Heart left ventricle (tissue), 16 donors: Measurements from ENCODE around the gene TTC6. TPM values are rescaled to one million over a fixed set of nuclear protein-coding genes. Genes with fewer than 3 reads are reported as not detected.

Experiments
- ATAC-seq, 4 donors: fragments of 200-7000 bp; cut with Tn5 transposase; one replicate each; pipeline ENCODE4 v1.9.1; 2020 to 2022; ENCODE audit warnings: moderate library complexity in 4 of 4, mild to moderate bottlenecking in 3 of 4, moderate number of reproducible peaks in 1 of 4
- DNase-seq, 5 donors: peaks; one replicate each; pipeline ENCODE4 v3.0.0-alpha.2; 2020
- H3K27ac ChIP-seq, 12 donors: fragments of 200-600 bp; sonication (generic) in 4 of 12; one replicate each; pipeline versions ENCODE4 v1.5.0 to v1.8.0; 2016 to 2022; ENCODE audit warnings: mild to moderate bottlenecking in 2 of 12
- H3K27me3 ChIP-seq, 9 donors: fragments of 200-600 bp; sonication (generic) in 2 of 9; one replicate each; pipeline versions ENCODE4 v1.5.1 to v1.8.0; 2016 to 2022; ENCODE audit warnings: mild to moderate bottlenecking in 3 of 9
- H3K36me3 ChIP-seq, 9 donors: fragments of 200-600 bp; sonication (generic) in 2 of 9; one replicate each; pipeline versions ENCODE4 v1.5.0 to v1.8.0; 2018 to 2022; ENCODE audit warnings: mild to moderate bottlenecking in 2 of 9
- H3K4me1 ChIP-seq, 12 donors: fragments of 200-600 bp; sonication (generic) in 4 of 12; one replicate each; pipeline versions ENCODE4 v1.5.0 to v1.8.0; 2016 to 2022; ENCODE audit warnings: mild to moderate bottlenecking in 3 of 12
- H3K4me3 ChIP-seq, 12 donors: fragments of 200-600 bp; sonication (generic) in 4 of 12; one replicate each; pipeline versions ENCODE4 v1.5.0 to v1.8.0; 2017 to 2022; ENCODE audit warnings: mild to moderate bottlenecking in 9 of 12, moderate library complexity in 4 of 12
- H3K9me3 ChIP-seq, 12 donors: fragments of 200-600 bp; sonication (generic) in 4 of 12; one replicate each; pipeline versions ENCODE4 v1.5.0 to v1.8.0; 2016 to 2022; ENCODE audit warnings: mild to moderate bottlenecking in 1 of 12
- POLR2A ChIP-seq, 2 donors: fragments of 450-650 bp; IDR thresholded peaks; one replicate each; pipeline ENCODE4 v1.6.1; 2017; ENCODE audit warnings: antibody characterized with exemption in 2 of 2, mild to moderate bottlenecking in 2 of 2, moderate library complexity in 2 of 2
- WGBS, 4 donors: extraction: QIAGEN DNeasy Blood & Tissue Kit in 2 of 4; methylation state at CpG; one replicate each; pipeline versions ENCODE4 v1.1.5 to v1.1.7; 2013 to 2018; 5-methylcytosine and 5-hydroxymethylcytosine counted together
- intact Hi-C, 10 donors: fragments of 100-400 bp; cut with DNase I; formaldehyde crosslinking; loops; one replicate each; pipeline versions ENCODE4 v1.11.1 to v1.14.2; 2022
- polyA plus RNA-seq, 2 donors: library from polyadenylated mRNA; stranded (reverse); fragments of 200-250 nt; gene quantifications; one replicate each; pipeline ENCODE4 v1.2.3, GENCODE V29; 2013
- total RNA-seq, 9 donors: library from RNA; depleted of rRNA in 2 of 9; stranded (reverse); fragments of >200 nt in 2 of 9; fragmentation: NEBNext Ultra II Directional in 3 of 9; extraction: Animal tissue kit (Norgen Biotek cat#: 25700) in 3 of 9; gene quantifications; one replicate each; pipeline versions ENCODE4 v1.1.0 to v1.2.4, GENCODE V29; 2016 to 2023
- TF ChIP-seq, protein P1 (sequence below), 12 donors: fragments of 200-600 bp; sonication (generic) in 4 of 12; IDR thresholded peaks; one replicate each; pipeline versions ENCODE4 v1.5.0 to v1.8.0; 2018 to 2022; ENCODE audit warnings: antibody characterized with exemption in 12 of 12, mild to moderate bottlenecking in 5 of 12
- donor health status: ischemic (EF 13 %, LVEDD 7.1; RV severe dilation, severe dysfunction).
- donor health status: healthy with polysubstance abuse.
- donor health status: DM: no; HTN: yes; CAD: no.
- donor health status: DM: no; HTN: no; CAD: no.
- donor health status: ischemic (EF 25% LVEDD 6.9; RV normal size, moderate dysfunction).
- donor health status: ischemic (EF 25% LVEDD 5.7; RV mildly dilated, moderate dysfunction).
- donor health status: healthy.
- donor health status: DM: yes; HTN: yes; CAD: no.
- donor health status: ischemic (EF 35%, LVEDD 5.7; RV mildly dilated, moderate dysfunction).
- donor health status: nonischemic (EF 11% LVEDD 7.7; RV severe dilation, severe dysfunction).
- donor health status: DM: yes; HTN: yes; CAD: no.
- donor health status: PGD.
- donor health status: ischemic (EF 29% LVEDD 5.4; RV normal size, mild dysfunction).
- donor health status: nonischemic (EF 23%, LVEDD 6.1; RV moderate dilation, normal function).

TTC6 gene
- total and polyA plus RNA-seq, 11 donors = not detected

DNA sequence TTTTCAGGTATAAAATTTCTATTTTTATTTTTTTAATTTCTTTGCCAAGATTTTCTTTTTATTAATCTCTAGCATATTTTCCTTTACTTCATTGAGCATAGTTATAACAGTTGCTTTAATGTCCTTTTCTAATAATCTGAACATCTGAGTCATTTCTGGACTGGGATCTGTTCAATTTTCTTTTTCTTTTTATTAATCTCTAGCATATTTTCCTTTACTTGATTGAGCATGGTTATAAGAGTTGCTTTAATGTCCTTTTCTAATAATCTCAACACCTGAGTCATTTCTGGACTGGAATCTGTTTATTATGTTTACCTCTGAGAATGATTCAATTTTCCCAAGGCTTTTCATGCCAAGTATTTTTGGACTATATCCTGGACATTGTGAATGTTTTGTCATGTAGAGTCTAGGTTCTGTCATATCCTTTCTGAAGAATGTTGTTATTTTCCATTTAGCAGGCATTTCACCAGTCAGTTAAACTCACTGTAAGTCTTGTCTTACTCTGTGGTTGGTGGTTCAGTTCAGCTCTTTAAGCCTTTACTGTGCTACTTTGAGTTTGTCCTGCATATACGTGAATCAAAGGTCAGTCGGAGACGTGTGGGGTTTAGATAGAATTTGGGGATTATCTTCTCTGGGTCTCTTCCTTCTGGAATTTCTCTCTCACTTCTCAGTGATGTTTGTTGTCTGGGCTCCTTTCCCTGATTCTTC, 20.3 kb downstream of the TTC6 start:
- intact Hi-C loops = no loop called here
- TF ChIP-seq POLR2A (IDR thresholded peaks at IDR 0.05) = no peak
- TF ChIP-seq, protein P1, sequence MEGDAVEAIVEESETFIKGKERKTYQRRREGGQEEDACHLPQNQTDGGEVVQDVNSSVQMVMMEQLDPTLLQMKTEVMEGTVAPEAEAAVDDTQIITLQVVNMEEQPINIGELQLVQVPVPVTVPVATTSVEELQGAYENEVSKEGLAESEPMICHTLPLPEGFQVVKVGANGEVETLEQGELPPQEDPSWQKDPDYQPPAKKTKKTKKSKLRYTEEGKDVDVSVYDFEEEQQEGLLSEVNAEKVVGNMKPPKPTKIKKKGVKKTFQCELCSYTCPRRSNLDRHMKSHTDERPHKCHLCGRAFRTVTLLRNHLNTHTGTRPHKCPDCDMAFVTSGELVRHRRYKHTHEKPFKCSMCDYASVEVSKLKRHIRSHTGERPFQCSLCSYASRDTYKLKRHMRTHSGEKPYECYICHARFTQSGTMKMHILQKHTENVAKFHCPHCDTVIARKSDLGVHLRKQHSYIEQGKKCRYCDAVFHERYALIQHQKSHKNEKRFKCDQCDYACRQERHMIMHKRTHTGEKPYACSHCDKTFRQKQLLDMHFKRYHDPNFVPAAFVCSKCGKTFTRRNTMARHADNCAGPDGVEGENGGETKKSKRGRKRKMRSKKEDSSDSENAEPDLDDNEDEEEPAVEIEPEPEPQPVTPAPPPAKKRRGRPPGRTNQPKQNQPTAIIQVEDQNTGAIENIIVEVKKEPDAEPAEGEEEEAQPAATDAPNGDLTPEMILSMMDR (IDR thresholded peaks at IDR 0.05) = no peak
- H3K27ac ChIP-seq = no peak overlapping the region
- no peak for DNase-seq
- WGBS, 4 donors = 90 to 93% (median 91%) methylated on average over 3 of the region's 3 CpGs
- H3K4me3 ChIP-seq = no peak overlapping the region
- H3K9me3 ChIP-seq = peaks cover 0 to 47% (median 29%) of the 10 kb centered on the region in 12 donors
- no peaks in the 10 kb centered on the region for H3K36me3 ChIP-seq
- no peaks in the 10 kb centered on the region for H3K4me1 ChIP-seq
- no peak for ATAC-seq
- peaks cover 5 to 43% (median 22%) of the 10 kb centered on the region in 9 donors for H3K27me3 ChIP-seq

- ATAC-seq = no peak
- 92 to 95% (median 94%) methylated on average over 4 of the region's 4 CpGs for WGBS, 4 donors
- intact Hi-C loops = no loop called here
Observed at GRCh38 chr14:37616853-37617252, 21.4 kb downstream of the TTC6 start.

DNA sequence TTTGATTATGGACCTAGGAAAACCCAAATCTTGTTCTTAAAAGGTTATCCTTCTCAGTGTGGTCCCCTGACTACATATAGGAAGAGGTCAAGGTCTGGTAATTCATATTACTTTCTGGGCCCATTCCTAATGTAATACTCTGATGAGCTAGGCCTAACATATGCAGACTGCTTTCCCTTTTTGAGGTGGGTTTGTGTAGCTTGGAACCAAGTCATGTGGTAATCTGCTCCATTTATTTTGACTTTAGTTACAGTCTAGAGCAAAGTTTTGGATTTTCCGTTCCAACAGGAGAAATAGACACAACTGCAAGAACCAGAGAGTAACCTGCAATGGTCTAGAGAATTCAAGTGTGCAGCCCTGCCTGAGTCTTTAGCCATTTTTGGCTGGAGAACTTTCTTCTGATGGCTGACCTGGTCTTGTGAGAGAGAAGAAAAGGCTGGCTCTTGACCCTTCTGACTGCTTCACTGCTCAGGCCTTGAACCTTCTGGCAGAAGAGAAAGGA, 22.5 kb downstream of the TTC6 start:
- 81 to 94% (median 92%) methylated on average over 1 of the region's 1 CpG for WGBS, 4 donors
- H3K27me3 ChIP-seq = peaks cover 8 to 44% (median 26%) of the 10 kb centered on the region in 9 donors

More at GRCh38 chr14:37616853-37617252, 21.4 kb downstream of the TTC6 start:
- Histone ChIP-seq H3K27me3 (peaks cover 0 to 43% (median 22%) of the 10 kb centered on the region in 9 donors), H3K4me3 (no peak overlapping the region), H3K4me1 (no peaks in the 10 kb centered on the region), H3K36me3 (no peaks in the 10 kb centered on the region), H3K27ac (no peak overlapping the region), H3K9me3 (peaks cover 0 to 47% (median 29%) of the 10 kb centered on the region in 12 donors)
- TF ChIP-seq, protein P1 (IDR thresholded peaks at IDR 0.05) = no peak
- TF ChIP-seq POLR2A (IDR thresholded peaks at IDR 0.05) = no peak
- DNase-seq = no peak

DNA sequence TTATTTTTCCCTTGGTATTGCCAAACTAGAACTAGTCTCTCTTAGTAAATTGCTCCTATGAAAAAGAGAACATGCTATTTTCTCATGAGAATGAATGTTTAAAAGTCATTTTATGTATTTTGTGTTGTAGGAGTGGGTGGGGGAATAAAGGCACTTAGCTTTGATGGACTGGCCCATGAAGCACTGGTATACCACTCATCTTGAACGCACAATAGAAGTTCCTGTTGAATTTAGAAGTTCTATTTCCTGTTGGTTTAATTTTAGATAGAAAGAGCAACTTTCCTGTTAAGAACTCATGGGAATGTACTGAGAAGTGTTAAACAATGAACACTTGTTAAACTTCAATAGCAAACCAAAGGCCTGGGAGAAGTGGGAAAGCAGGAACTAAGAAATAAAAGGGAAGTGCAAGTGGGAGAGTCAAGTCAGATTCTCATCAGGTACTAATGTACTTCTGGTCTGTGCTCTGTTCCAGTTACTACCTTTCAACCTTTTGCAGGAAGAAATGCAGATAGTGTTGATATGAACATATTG, 23.1 kb downstream of the TTC6 start:
- Histone ChIP-seq H3K9me3 (peaks cover 0 to 38% (median 27%) of the 10 kb centered on the region in 12 donors), H3K27me3 (peaks cover 8 to 47% (median 28%) of the 10 kb centered on the region in 9 donors), H3K36me3 (no peaks in the 10 kb centered on the region), H3K4me1 (peaks cover 0 to 8% (median 0%) of the 10 kb centered on the region in 12 donors), H3K27ac (no peak overlapping the region), H3K4me3 (no peak overlapping the region)
- WGBS, 4 donors = 44 to 57% (median 51%) methylated on average over 1 of the region's 1 CpG
- no peak for ATAC-seq
- TF ChIP-seq, protein P1 (IDR thresholded peaks at IDR 0.05) = no peak
- no peak for TF ChIP-seq POLR2A (IDR thresholded peaks at IDR 0.05)
- intact Hi-C loops = no loop called here
- no peak for DNase-seq

More for the DNA sequence above, 22.5 kb downstream of the TTC6 start:
- intact Hi-C loops = no loop called here
- peaks cover 0 to 42% (median 27%) of the 10 kb centered on the region in 12 donors for H3K9me3 ChIP-seq
- DNase-seq (no peak), ATAC-seq (no peak)
- no peak overlapping the region for H3K27ac ChIP-seq
- no peak for TF ChIP-seq POLR2A (IDR thresholded peaks at IDR 0.05)
- TF ChIP-seq, protein P1 (IDR thresholded peaks at IDR 0.05) = no peak
- H3K36me3 ChIP-seq = no peaks in the 10 kb centered on the region
- H3K4me1 ChIP-seq = peaks cover 0 to 8% (median 0%) of the 10 kb centered on the region in 12 donors
- H3K4me3 ChIP-seq = no peak overlapping the region
